ENCODE results near the gene HS1BP3. TPM values are rescaled to one million over a fixed set of nuclear protein-coding genes. Genes with fewer than 3 reads are reported as not detected.

Gene HS1BP3
- total RNA-seq, 1 experiment from 2014 or later: 16.2 TPM

DNA sequence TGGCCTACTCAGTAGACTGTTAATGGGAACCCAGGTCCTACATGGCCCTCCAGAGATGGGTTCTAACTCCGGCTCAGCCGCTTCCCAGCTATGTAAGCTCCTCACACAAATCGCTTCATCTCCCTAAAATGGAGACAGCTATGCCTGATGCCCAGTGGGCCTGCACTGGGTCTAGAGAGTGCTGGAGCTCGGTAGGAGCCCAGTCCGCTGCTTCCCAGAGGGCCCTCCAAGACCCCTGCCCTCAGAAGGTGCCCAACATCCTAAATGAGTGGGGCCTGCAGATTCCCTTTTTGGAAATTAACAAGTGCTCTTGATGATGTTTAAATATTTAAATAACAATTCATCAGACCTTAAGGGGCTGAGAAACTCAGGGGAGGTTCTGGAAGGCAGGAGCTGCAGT lies 47.1 kb downstream of the HS1BP3 start:
- TF ChIP-seq, protein P1, sequence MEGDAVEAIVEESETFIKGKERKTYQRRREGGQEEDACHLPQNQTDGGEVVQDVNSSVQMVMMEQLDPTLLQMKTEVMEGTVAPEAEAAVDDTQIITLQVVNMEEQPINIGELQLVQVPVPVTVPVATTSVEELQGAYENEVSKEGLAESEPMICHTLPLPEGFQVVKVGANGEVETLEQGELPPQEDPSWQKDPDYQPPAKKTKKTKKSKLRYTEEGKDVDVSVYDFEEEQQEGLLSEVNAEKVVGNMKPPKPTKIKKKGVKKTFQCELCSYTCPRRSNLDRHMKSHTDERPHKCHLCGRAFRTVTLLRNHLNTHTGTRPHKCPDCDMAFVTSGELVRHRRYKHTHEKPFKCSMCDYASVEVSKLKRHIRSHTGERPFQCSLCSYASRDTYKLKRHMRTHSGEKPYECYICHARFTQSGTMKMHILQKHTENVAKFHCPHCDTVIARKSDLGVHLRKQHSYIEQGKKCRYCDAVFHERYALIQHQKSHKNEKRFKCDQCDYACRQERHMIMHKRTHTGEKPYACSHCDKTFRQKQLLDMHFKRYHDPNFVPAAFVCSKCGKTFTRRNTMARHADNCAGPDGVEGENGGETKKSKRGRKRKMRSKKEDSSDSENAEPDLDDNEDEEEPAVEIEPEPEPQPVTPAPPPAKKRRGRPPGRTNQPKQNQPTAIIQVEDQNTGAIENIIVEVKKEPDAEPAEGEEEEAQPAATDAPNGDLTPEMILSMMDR (conservative IDR thresholded peaks at IDR 0.05): no peak
- TF ChIP-seq EZH2 (IDR thresholded peaks at IDR 0.05; ENCODE audit: low read depth): no peak
- Histone ChIP-seq H3K27me3 (ENCODE audit: insufficient read depth, low read depth) (no peaks in the 10 kb centered on the region), H3K79me2 (ENCODE audit: low read depth) (no peaks in the 10 kb centered on the region), H3K36me3 (ENCODE audit: low read depth) (no peaks in the 10 kb centered on the region), H3F3A (ENCODE audit: insufficient read depth, low read depth) (peaks cover 4% of the 10 kb centered on the region), H3K9me3 (ENCODE audit: insufficient read depth, low read depth) (peaks cover 10% of the 10 kb centered on the region), H3K27ac (no peak overlapping the region), H2AFZ (no peak overlapping the region), H4K20me1 (ENCODE audit: insufficient read depth) (no peaks in the 10 kb centered on the region; the same call in 1 of the 2 replicates), H3K9me2 (ENCODE audit: insufficient read depth) (no peaks in the 10 kb centered on the region), H3K4me1 (replicated peaks; ENCODE audit: insufficient read depth) (no peaks in the 10 kb centered on the region), H3K4me2 (no peak overlapping the region), H3K4me3 (no peak overlapping the region)
- no TSS peak for BruUV-seq (replicated peaks)
- intact Hi-C loops (cut with micrococcal nuclease; ENCODE audit: unreplicated experiment): no loop called here
- ChIA-PET CTCF (no interaction called here), POLR2A (ENCODE audit: unreplicated experiment) (no interaction called here)
- no peak for DNase-seq

DNA sequence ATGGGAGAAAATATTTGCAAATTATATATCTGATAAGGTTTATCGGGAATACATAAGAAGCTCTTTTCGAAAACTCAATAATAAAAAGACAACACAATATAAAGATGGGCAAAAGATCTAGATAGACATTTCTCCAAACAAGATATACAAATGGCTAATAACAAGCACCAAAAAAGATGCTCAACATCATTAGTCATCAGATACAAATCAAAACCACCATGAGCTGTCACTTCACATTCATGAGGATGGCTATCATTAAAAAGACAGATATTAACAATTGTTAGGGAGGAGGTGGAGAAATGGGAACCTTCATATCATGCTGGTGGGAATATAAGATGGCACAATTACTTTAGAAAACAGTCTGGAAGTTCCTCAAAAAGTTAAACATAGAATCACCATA lies 48.1 kb downstream of the HS1BP3 start:
- no TSS peak for BruUV-seq (replicated peaks)
- no peak overlapping the region for H2AFZ ChIP-seq

DNA sequence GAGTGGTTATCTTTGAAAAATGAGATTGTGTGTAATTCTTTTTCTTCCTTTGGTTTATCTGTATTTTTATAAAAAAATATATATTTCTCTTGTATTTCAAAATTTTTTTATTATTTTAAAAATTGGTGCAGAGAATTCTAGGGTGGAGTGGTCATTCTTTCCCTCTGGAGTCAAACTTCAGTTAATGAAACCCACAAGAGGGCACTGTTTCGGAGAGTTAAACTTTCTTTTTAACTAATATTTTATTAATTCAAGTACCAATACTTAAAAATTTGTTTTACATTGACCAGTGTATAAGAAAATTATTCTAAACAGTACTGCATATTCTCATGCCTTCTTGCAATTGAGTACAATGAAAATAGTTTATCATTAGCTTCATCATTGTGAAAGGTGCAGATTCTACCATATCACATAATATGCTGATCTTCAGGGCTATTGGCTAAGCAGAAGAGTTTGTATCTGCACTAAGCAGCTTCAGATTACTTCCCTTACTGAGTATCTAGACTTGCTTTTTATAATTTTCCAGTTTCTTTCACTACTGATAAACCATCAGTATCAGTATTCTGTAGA lies 50.1 kb downstream of the HS1BP3 start:
- TF ChIP-seq EZH2 (IDR thresholded peaks at IDR 0.05; ENCODE audit: low read depth): no peak
- TF ChIP-seq, protein P1 (conservative IDR thresholded peaks at IDR 0.05): peak; percentile 72
- no peaks in the 10 kb centered on the region for H3K36me3 ChIP-seq (ENCODE audit: low read depth)
- H3F3A ChIP-seq (ENCODE audit: insufficient read depth, low read depth): peaks cover 21% of the 10 kb centered on the region
- no peaks in the 10 kb centered on the region for H3K9me3 ChIP-seq (ENCODE audit: insufficient read depth, low read depth)
- intact Hi-C loops (cut with micrococcal nuclease; ENCODE audit: unreplicated experiment): no loop called here
- H3K79me2 ChIP-seq (ENCODE audit: low read depth): no peaks in the 10 kb centered on the region
- no peak overlapping the region for H3K4me3 ChIP-seq
- H3K4me1 ChIP-seq (replicated peaks; ENCODE audit: insufficient read depth): peaks cover 23% of the 10 kb centered on the region
- no peak overlapping the region for H2AFZ ChIP-seq
- DNase-seq: no peak
- no peak overlapping the region for H3K4me2 ChIP-seq
- no peak overlapping the region for H3K27ac ChIP-seq
- no peaks in the 10 kb centered on the region; the same call in 1 of the 2 replicates for H4K20me1 ChIP-seq (ENCODE audit: insufficient read depth)
- BruUV-seq (replicated peaks): no TSS peak
- CTCF ChIA-PET: interaction anchor here (1.1 kb wide), 1 partner anchor 34 kb away, joined by 3 read pairs; no protein-coding TSS in a partner anchor
- no peaks in the 10 kb centered on the region for H3K27me3 ChIP-seq (ENCODE audit: insufficient read depth, low read depth)
- H3K9me2 ChIP-seq (ENCODE audit: insufficient read depth): no peaks in the 10 kb centered on the region
- POLR2A ChIA-PET (ENCODE audit: unreplicated experiment): interaction anchor here (0.6 to 0.9 kb wide), 2 partner anchors 154 to 178 kb away, joined by 3 to 4 read pairs; partner anchors contain the start of gene RHOB

More for the DNA sequence above, 48.1 kb downstream of the HS1BP3 start:
- H3K27ac ChIP-seq: no peak overlapping the region
- intact Hi-C loops (cut with micrococcal nuclease; ENCODE audit: unreplicated experiment): no loop called here
- DNase-seq: no peak
- no peaks in the 10 kb centered on the region for H3K9me2 ChIP-seq (ENCODE audit: insufficient read depth)
- H3K27me3 ChIP-seq (ENCODE audit: insufficient read depth, low read depth): no peaks in the 10 kb centered on the region
- TF ChIP-seq, protein P1 (conservative IDR thresholded peaks at IDR 0.05): no peak
- TF ChIP-seq EZH2 (IDR thresholded peaks at IDR 0.05; ENCODE audit: low read depth): no peak
- peaks cover 4% of the 10 kb centered on the region for H3K4me1 ChIP-seq (replicated peaks; ENCODE audit: insufficient read depth)
- H3K9me3 ChIP-seq (ENCODE audit: insufficient read depth, low read depth): peaks cover 10% of the 10 kb centered on the region
- ChIA-PET POLR2A (ENCODE audit: unreplicated experiment) (interaction anchor here (0.5 kb wide), 1 partner anchor 93 kb away, joined by 12 read pairs; no protein-coding TSS in a partner anchor), CTCF (interaction anchor here (0.6 to 1.1 kb wide), 4 partner anchors 16 to 165 kb away, joined by 3 to 6 read pairs (median 4); no protein-coding TSS in a partner anchor)
- H3K36me3 ChIP-seq (ENCODE audit: low read depth): no peaks in the 10 kb centered on the region
- peaks cover 4% of the 10 kb centered on the region for H3F3A ChIP-seq (ENCODE audit: insufficient read depth, low read depth)
- H3K79me2 ChIP-seq (ENCODE audit: low read depth): no peaks in the 10 kb centered on the region
- no peak overlapping the region for H3K4me3 ChIP-seq
- no peak overlapping the region for H3K4me2 ChIP-seq
- H4K20me1 ChIP-seq (ENCODE audit: insufficient read depth): no peaks in the 10 kb centered on the region; the same call in 1 of the 2 replicates

All from PC-9 (cell line).